Tibial artery (tissue), 4 donors: ENCODE results near the gene SPSB1.

Experiments
- DNase-seq, 2 donors: peaks; one replicate each; pipeline ENCODE4 v3.0.0-alpha.2; 2019
- H3K27ac ChIP-seq, 2 donors: fragments of 200-600 bp; sonication (generic) in 1 of 2; 1 replicate in 1 of 2; 2 replicates in 1 of 2; pipeline ENCODE4 v1.5.1; 2018 to 2019; ENCODE audit warnings: mild to moderate bottlenecking in 1 of 2
- H3K27me3 ChIP-seq, 2 donors: fragments of 200-600 bp; sonication (generic) in 1 of 2; one replicate each; pipeline versions ENCODE4 v1.5.1 to v1.6.0; 2016 to 2019
- H3K36me3 ChIP-seq, 3 donors: fragments of 200-600 bp; sonication (generic) in 2 of 3; one replicate each; pipeline ENCODE4 v1.5.1; 2016 to 2019; ENCODE audit warnings: mild to moderate bottlenecking in 2 of 3
- H3K4me1 ChIP-seq, 4 donors: fragments of 200-600 bp; sonication (generic) in 2 of 4; 1 replicate in 3 of 4; 2 replicates in 1 of 4; pipeline ENCODE4 v1.5.1; 2016 to 2019
- H3K4me3 ChIP-seq, 2 donors: fragments of 200-600 bp; sonication (generic) in 1 of 2; 1 replicate in 1 of 2; 2 replicates in 1 of 2; pipeline ENCODE4 v1.5.1; 2018 to 2019; ENCODE audit warnings: mild to moderate bottlenecking in 2 of 2
- H3K9me3 ChIP-seq, 3 donors: fragments of 200-600 bp; sonication (generic) in 1 of 3; one replicate each; pipeline ENCODE4 v1.5.1; 2016 to 2019
- intact Hi-C: fragments of 100-400 bp; cut with DNase I; formaldehyde crosslinking; loops from one replicate; pipeline ENCODE4 v1.15.0; 2023; ENCODE audit warnings: low total_unique reads
- TF ChIP-seq, protein P1 (sequence below), 2 experiments: fragments of 200-600 bp in 1 of 2; fragments of 450-650 bp in 1 of 2; IDR thresholded peaks; one replicate each; pipeline ENCODE4 v1.5.1; 2017 to 2019; ENCODE audit warnings: antibody characterized with exemption in 2 of 2, mild to moderate bottlenecking in 1 of 2, moderate library complexity in 1 of 2

SPSB1 gene

DNA sequence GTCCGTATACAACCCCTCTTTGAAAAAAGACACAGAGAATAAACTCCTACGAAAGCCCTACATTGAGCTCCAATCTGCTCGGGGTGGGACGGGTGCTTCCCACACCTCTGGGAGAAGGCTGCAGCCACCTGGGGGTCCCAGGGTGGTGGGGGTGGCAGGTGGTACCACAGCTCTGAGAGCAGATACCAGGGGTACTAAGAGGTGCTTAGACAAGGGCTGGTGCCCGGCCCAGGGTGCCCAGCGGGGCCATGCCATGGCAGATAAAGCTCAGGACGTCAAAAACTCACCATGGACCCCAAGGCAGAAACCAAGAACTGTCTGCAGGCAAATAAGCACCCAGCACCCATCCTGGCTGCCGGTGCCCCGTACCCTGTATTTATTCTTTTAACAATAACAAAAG lies 75.1 kb downstream of the SPSB1 start:
- no peak for DNase-seq
- no peak overlapping the region for H3K27ac ChIP-seq
- no peaks in the 10 kb centered on the region for H3K27me3 ChIP-seq
- TF ChIP-seq, protein P1, sequence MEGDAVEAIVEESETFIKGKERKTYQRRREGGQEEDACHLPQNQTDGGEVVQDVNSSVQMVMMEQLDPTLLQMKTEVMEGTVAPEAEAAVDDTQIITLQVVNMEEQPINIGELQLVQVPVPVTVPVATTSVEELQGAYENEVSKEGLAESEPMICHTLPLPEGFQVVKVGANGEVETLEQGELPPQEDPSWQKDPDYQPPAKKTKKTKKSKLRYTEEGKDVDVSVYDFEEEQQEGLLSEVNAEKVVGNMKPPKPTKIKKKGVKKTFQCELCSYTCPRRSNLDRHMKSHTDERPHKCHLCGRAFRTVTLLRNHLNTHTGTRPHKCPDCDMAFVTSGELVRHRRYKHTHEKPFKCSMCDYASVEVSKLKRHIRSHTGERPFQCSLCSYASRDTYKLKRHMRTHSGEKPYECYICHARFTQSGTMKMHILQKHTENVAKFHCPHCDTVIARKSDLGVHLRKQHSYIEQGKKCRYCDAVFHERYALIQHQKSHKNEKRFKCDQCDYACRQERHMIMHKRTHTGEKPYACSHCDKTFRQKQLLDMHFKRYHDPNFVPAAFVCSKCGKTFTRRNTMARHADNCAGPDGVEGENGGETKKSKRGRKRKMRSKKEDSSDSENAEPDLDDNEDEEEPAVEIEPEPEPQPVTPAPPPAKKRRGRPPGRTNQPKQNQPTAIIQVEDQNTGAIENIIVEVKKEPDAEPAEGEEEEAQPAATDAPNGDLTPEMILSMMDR (IDR thresholded peaks at IDR 0.05): no peak
- no peak overlapping the region for H3K4me3 ChIP-seq
- peaks cover 0 to 97% (median 54%) of the 10 kb centered on the region in 4 donors for H3K4me1 ChIP-seq
- peaks cover 9 to 32% (median 28%) of the 10 kb centered on the region in 3 donors for H3K36me3 ChIP-seq
- intact Hi-C loops: no loop called here
- H3K9me3 ChIP-seq: no peaks in the 10 kb centered on the region

DNA sequence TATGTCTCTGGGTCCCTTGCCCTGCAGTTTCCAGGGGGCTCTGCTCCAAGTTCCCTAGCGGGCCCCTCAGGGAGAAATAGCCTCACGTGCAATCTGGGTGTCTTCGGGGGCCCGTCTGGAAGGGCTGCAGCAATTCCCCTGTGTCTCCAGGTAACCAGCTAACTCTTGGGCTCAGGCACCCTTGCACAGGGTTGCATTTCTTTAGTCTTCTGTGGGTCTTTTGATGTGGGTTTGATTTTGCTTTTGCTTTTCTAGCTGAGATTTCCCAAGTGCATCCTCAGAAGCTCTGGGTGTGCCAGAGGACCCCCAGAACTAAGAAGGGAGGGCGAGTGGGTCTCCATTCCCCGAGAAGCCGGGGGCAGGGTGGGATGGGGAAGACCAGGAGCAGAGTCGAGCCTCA lies 75.7 kb downstream of the SPSB1 start:
- H3K27ac ChIP-seq: peak overlapping the region; percentile 80 to 88
- intact Hi-C loops: no loop called here

DNA sequence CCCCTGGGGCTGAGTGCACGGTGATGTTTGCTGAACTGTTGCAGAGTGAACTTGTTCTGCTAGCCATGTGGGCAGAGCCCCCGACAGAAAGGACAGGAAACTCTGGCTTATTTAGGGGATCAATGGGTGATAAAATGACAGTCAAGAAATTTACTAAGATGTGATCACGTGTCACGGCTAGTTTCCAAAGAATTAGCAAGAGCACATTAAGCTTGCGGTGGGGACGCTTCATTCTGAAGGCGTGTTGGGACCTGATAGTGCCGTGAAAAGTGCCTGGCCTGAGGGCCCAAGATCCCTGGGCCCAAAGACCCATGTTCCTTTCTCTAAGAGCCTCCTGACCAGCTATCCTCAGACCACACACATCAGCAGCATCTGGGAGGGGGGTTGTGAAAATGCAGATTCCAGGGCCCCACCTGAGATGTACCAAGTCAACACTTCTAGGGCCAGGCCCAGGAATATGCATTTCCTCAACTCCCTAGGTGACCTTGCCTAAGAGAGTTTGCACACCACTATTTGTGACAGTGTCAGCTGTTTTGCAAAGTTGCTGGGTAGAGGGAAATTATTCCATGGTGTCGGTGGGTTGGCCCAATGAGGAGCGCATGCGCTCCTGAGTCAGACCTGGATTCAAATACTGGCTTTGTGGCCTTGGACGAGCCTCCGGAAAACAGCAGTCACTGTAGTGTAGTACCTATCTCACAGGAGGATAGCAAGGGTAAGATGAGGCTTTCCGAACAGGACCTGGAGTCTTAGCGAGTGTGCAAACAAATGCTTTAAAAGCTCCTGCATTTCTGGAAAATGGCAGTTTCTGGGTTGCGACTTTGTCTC lies 77.5 kb downstream of the SPSB1 start:
- intact Hi-C loops: no loop called here

More for the DNA sequence above, 75.7 kb downstream of the SPSB1 start:
- H3K4me1 ChIP-seq: peaks cover 0 to 97% (median 54%) of the 10 kb centered on the region in 4 donors
- no peaks in the 10 kb centered on the region for H3K27me3 ChIP-seq
- no peak for DNase-seq
- TF ChIP-seq, protein P1 (IDR thresholded peaks at IDR 0.05): no peak
- no peaks in the 10 kb centered on the region for H3K9me3 ChIP-seq
- no peak overlapping the region for H3K4me3 ChIP-seq
- H3K36me3 ChIP-seq: peaks cover 9 to 32% (median 28%) of the 10 kb centered on the region in 3 donors

DNA sequence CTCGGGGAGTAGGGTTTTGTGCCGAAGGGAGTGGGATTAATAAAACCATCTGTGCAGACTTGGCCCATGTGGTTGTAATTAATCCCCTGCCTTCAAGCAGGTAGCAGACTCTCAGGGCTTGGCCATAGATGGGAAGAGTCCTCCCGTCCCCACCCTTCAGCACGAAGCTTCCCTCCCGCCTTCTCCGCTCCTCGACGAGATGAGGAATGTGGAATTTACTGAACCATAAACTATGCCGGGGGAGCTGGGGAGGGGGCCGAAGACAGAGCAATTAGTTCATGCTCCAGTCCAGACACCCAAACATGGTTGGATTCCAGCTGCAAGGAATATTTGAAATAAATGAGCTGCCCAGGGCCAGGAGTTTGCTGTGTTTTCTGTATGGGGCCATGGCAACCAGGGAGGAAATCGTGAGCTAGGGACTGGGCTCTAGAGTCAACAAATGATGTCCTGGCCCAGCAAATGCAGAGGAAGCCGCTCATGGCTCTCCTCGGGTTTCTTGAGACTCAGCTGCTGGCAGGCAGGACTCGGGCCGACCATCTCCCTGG lies 78.8 kb downstream of the SPSB1 start:
- intact Hi-C loops: no loop called here
- no peak overlapping the region for H3K4me3 ChIP-seq
- H3K27me3 ChIP-seq: no peaks in the 10 kb centered on the region
- no peaks in the 10 kb centered on the region for H3K9me3 ChIP-seq
- H3K36me3 ChIP-seq: peaks cover 9 to 32% (median 22%) of the 10 kb centered on the region in 3 donors
- peak overlapping the region; percentile 80 to 88 for H3K27ac ChIP-seq
- DNase-seq: peak; percentile 86 to 95
- peaks cover 0 to 97% (median 65%) of the 10 kb centered on the region in 4 donors for H3K4me1 ChIP-seq
- TF ChIP-seq, protein P1 (IDR thresholded peaks at IDR 0.05): no peak

More for the DNA sequence above, 77.5 kb downstream of the SPSB1 start:
- H3K9me3 ChIP-seq: no peaks in the 10 kb centered on the region
- peaks cover 0 to 97% (median 58%) of the 10 kb centered on the region in 4 donors for H3K4me1 ChIP-seq
- TF ChIP-seq, protein P1 (IDR thresholded peaks at IDR 0.05): no peak
- no peaks in the 10 kb centered on the region for H3K27me3 ChIP-seq
- no peak overlapping the region for H3K4me3 ChIP-seq
- no peak for DNase-seq
- H3K36me3 ChIP-seq: peaks cover 9 to 32% (median 28%) of the 10 kb centered on the region in 3 donors
- H3K27ac ChIP-seq: peak overlapping the region; percentile 80 to 88

DNA sequence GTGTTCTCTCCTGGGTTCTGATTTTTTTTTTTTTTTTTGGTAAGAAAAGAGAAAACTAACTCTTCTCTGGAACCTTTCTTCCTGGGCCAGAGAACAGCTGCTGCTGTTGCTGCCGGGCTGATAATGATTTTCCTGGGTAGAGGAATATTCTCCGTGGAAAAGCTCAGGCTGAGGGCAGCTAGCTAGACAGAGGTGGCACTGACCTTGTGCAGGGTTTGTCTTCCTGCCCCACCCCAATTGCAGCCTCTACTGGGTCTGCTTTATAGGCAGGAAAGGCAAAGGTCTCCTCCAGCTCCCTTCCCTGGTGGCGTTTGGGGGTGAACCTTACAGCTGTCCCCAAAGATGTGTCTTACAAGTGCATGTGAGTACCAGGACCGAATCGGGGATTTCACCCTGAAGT lies 79.3 kb downstream of the SPSB1 start:
- peaks cover 9 to 30% (median 20%) of the 10 kb centered on the region in 3 donors for H3K36me3 ChIP-seq
- TF ChIP-seq, protein P1 (IDR thresholded peaks at IDR 0.05): no peak
- no peaks in the 10 kb centered on the region for H3K9me3 ChIP-seq
- H3K27ac ChIP-seq: peak overlapping the region; percentile 80 to 88
- intact Hi-C loops: no loop called here
- peaks cover 0 to 95% (median 66%) of the 10 kb centered on the region in 4 donors for H3K4me1 ChIP-seq
- no peak overlapping the region for H3K4me3 ChIP-seq
- no peak for DNase-seq
- H3K27me3 ChIP-seq: no peaks in the 10 kb centered on the region
